Renal pelvis (tissue), 4 donors: ENCODE results near the gene ESPNL. TPM values are rescaled to one million over a fixed set of nuclear protein-coding genes. Genes with fewer than 3 reads are reported as not detected.

Experiments used
- DNase-seq: peaks from one replicate; pipeline ENCODE4 v3.0.0-alpha.2; 2013
- polyA plus RNA-seq, 3 donors: library from polyadenylated mRNA; unstranded; fragments of 120-200 nt; gene quantifications; one replicate each; pipeline ENCODE4 v1.2.1, GENCODE V29; 2013; ENCODE audit not compliant: insufficient read length in 3 of 3

The ESPNL gene
- polyA plus RNA-seq, 3 donors: 0.44 to 5.1 (median 3.6) TPM

- DNase-seq: no peak
These were observed 57.4 kb downstream of the ESPNL start for GRCh38 chr2:238157506-238158017.

- DNase-seq: no peak
These were observed 57.9 kb downstream of the ESPNL start for GRCh38 chr2:238158018-238158508.

DNA sequence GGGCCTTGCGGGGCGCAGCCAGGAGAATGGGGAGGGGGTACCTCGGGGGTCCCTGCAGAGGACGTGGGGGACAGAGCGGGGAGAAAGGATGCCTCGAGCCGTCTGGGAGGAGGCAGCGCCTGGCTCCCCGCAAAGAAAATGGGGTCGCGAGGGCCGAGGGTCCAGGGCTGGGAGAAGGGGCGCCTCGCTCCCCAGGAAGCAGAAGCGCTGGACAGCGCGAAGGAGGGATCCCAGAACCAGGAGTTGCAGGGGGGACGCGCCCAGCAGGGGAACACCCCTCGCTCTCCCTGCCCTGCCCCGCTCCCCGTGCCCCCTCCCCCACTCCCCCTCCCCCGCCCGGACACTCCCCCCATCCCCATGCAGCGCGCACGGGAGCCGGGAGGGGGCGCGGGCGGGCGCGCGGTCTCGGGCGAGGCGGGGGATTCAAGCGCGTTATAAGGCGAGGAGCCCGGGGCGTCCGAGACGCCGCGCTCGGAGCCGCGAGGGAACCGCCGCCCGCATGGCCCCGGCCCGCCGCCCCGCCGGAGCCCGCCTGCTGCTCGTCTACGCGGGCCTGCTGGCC, 58.5 kb downstream of the ESPNL start, which contains the start of gene ERFE:
Gene ERFE, plus strand, starts transcription at position 462 of the 562 bp plus-strand sequence. Its CDS starts 38 bp downstream, at position 500.
- DNase-seq: no peak

GRCh38 chr2:238159071-238159539, 59.0 kb downstream of the ESPNL start:
- no peak for DNase-seq

- DNase-seq: no peak
These were observed 59.6 kb downstream of the ESPNL start for GRCh38 chr2:238159661-238160205.

GRCh38 chr2:238160206-238161129, 60.3 kb downstream of the ESPNL start:
- no peak for DNase-seq

DNA sequence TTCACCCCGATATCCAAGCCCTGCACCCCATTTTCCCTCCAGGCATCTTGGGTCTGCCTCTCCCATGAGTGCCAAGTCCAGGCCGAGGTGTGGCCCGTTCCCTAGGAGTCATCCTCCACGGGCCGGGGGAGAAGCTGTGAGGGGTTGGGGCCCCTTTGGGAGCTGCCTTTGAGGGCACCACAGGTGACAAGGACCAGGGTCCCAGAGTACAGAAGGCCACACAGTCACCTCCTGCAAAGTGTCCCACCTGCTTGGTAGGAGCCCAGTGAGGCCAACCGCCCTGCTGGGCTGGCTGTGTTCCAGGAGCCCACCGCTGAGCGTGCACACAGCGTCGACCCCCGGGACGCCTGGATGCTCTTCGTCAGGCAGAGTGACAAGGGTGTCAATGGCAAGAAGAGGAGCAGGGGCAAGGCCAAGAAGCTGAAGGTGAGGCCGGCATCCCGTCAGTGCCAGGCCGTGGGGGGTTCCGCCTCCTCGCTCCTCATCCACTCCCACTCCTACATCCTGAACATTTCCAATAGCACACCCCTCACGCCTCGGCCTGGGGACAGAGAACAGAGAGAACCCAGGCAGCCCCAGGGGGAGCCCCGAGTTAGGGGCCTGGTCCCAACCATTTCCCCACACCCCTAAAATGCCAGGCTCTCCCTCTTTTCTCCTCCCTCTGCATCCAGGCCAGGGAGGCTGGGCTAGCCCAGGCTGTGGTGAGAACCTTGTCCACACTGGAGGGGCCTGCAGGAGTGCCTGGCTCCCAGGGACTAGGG, 61.3 kb downstream of the ESPNL start:
- DNase-seq: no peak

DNA sequence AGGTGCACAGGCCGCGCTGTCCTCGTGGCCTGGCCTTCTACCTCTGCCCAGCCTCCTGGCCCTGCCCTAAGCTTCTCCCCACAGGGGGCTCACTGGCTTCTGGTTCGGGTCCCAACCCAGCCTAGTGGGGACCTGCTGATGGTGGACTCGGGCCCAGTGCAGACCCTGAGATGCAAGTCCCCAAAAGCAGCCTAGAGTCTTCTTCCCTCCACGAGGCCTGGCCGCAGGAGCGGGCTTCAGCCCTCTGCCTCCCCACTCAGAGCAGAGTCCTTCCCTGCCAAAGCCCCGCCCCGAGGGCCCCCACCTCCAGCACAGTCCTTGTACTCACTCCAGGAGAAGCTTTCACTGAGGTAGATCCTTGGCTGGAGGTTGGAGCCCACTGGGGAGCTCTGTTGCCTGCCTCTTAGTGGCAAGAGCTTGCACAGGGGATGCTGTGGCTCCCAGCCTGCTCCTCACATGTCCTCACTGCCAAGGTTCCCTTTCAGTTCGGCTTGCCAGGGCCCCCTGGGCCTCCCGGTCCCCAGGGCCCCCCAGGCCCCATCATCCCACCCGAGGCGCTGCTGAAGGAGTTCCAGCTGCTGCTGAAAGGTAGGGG, 62.2 kb downstream of the ESPNL start:
- DNase-seq: no peak

DNA sequence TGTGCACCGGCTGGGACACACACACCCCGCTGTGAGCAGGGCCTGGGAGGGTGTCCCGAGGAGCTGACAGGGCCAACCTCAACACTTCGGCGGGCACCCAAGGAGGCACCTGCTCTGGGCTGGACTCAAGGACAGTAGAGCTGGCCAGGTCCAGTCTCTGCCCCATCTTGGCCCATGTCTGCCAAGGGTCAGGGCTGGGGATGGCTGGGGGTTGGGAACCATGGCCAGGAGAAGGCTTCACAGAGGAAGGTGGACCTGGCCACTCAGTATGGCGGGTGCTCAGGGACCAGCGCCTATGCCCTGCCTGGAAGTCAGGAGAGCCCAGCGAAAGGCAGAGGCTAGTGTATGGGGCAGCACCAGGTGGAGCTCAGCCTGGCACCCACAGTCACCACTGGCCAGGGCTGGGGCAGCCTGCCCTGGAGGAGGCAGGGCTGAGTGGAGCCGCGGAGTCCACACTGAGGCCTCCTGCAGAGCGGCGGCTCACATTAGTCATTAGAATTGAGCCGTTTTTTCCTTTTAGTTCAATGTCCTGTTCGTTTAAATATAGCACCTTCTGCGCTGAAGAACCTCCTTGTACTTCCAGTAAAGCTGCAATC, 62.8 kb downstream of the ESPNL start:
- no peak for DNase-seq

DNA sequence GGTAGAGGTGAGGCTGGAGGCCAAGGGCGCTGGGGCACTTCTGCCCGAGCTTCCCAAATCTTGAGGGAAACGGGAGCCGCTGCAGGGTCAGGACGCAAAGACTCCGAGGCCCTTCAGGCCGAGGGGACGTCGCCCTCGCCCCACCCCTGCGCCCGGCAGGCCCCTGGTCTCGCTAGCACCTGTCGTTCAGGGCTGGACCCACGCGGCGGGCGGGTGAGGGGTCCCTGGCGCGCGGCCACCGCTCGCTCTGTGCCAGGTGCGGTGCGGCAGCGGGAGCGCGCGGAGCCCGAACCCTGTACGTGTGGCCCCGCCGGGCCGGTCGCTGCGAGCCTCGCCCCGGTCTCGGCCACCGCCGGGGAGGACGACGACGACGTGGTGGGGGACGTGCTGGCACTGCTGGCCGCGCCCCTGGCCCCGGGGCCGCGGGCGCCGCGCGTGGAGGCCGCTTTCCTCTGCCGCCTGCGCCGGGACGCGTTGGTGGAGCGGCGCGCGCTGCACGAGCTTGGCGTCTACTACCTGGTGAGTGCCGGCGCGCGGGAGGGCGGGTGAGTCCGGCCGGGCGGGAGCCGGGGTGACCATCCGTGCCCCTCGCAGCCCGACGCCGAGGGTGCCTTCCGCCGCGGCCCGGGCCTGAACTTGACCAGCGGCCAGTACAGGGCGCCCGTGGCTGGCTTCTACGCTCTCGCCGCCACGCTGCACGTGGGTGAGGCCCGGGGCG, 63.5 kb downstream of the ESPNL start:
- no peak for DNase-seq

DNA sequence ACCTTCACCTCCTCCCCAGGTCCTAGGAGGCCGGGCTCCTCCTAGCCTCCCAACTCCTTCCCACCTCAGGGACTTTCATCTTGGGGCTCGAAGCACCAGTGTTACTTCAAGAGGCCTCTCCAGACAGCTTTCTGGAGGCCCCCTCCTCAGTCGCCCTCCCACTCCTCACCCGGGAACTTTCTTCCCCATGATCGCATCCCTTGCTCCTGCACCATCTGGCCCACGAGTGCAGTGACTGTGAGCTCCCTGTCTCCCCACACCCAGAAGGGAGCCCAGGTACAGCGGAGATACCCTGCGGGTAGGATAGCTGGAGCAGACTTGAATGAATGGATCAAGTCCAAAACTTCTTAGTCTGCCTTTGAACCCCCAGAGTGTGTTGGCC, 64.8 kb downstream of the ESPNL start:
- no peak for DNase-seq

GRCh38 chr2:238165288-238165921, 65.3 kb downstream of the ESPNL start:
- DNase-seq: no peak

GRCh38 chr2:238166391-238167343, 66.5 kb downstream of the ESPNL start:
- no peak for DNase-seq

- DNase-seq: no peak
These were observed 67.2 kb downstream of the ESPNL start for GRCh38 chr2:238167344-238167715.

- DNase-seq: no peak
These were observed 67.6 kb downstream of the ESPNL start for GRCh38 chr2:238167761-238168160.

GRCh38 chr2:238168196-238169047, 68.3 kb downstream of the ESPNL start:
- DNase-seq: no peak

DNA sequence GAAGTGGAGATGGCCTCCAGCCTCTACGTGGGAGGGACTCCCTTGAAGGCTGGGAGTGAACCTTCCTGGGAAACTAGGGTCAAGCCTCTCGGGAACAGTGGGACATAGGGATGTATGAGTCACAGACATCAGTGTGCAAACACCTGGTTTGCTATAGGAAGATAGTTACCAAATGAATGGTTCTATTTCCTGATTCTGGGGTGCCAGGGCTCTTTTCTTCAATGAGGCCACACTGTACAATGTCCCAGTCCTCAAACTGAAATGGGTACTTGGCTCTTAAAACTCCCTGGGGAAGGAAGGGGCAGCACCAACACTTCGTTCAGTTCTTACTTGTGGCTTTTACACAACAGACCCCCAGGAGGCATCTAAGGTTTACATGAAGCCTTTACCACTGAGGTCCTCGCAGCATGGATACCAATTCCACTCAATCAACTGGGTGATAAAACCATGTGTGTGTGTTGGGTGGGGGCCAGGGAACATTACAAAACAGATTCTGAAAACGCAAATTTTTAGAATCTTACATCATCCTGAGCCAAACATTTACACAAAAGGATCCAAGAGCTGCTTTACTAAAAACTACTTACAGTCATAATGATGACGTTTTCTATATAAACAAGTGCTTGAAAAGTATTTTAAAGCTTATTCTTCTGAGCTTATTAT, 69.0 kb downstream of the ESPNL start:
- no peak for DNase-seq
